ENCODE results near the gene CLDND2. TPM values are rescaled to one million over a fixed set of nuclear protein-coding genes. Genes with fewer than 3 reads are reported as not detected.

CLDND2 gene
- total and polyA plus RNA-seq, 4 donors = 5.9 to 7.9 (median 7.6) TPM; not detected in 1

- no peaks in the 10 kb centered on the region for H3K36me3 ChIP-seq (ENCODE audit: control insufficient read depth, insufficient read depth, low read length)
- WGBS (ENCODE audit: insufficient coverage) = 79% methylated on average over 8 of the region's 15 CpGs
- DNase-seq (ENCODE audit: low read depth in 4 of 6, low spot score in 6 of 6) = no peak
- no peaks in the 10 kb centered on the region for H3K9me3 ChIP-seq (ENCODE audit: control insufficient read depth, insufficient read depth, low read length)
- H3K27me3 ChIP-seq (ENCODE audit: control insufficient read depth, insufficient read depth, low read length) = no peaks in the 10 kb centered on the region
- H3K4me1 ChIP-seq (ENCODE audit: control insufficient read depth, insufficient read depth, low read length) = no peaks in the 10 kb centered on the region
- H3K4me3 ChIP-seq (ENCODE audit: low read depth, low read length) = no peak within 1 kb of the TSS
- no peak within 1 kb of the TSS for H3K27ac ChIP-seq (ENCODE audit: low read depth, low read length)
Observed at GRCh38 chr19:51387924-51388389, 19.2 kb upstream of the CLDND2 start, which contains the start of gene LIM2. Gene LIM2, minus strand, starts transcription at chr19:51387974. Its CDS starts 531 bp downstream, at chr19:51387443.

- no peak for DNase-seq (ENCODE audit: low read depth in 4 of 6, low spot score in 6 of 6)
- WGBS (ENCODE audit: insufficient coverage) = 86% methylated on average over 13 of the region's 14 CpGs
- no peaks in the 10 kb centered on the region for H3K36me3 ChIP-seq (ENCODE audit: control insufficient read depth, insufficient read depth, low read length)
- H3K27ac ChIP-seq (ENCODE audit: low read depth, low read length) = no peak overlapping the region
- H3K9me3 ChIP-seq (ENCODE audit: control insufficient read depth, insufficient read depth, low read length) = no peaks in the 10 kb centered on the region
- no peaks in the 10 kb centered on the region for H3K4me1 ChIP-seq (ENCODE audit: control insufficient read depth, insufficient read depth, low read length)
- H3K4me3 ChIP-seq (ENCODE audit: low read depth, low read length) = no peak overlapping the region
- no peaks in the 10 kb centered on the region for H3K27me3 ChIP-seq (ENCODE audit: control insufficient read depth, insufficient read depth, low read length)
Observed at GRCh38 chr19:51386882-51387520, 18.2 kb upstream of the CLDND2 start.

GRCh38 chr19:51382004-51382403, 13.2 kb upstream of the CLDND2 start:
- Histone ChIP-seq H3K36me3 (ENCODE audit: control insufficient read depth, insufficient read depth, low read length) (no peaks in the 10 kb centered on the region), H3K27me3 (ENCODE audit: control insufficient read depth, insufficient read depth, low read length) (no peaks in the 10 kb centered on the region), H3K4me1 (ENCODE audit: control insufficient read depth, insufficient read depth, low read length) (no peaks in the 10 kb centered on the region), H3K4me3 (ENCODE audit: low read depth, low read length) (no peak overlapping the region), H3K27ac (ENCODE audit: low read depth, low read length) (no peak overlapping the region), H3K9me3 (ENCODE audit: control insufficient read depth, insufficient read depth, low read length) (no peaks in the 10 kb centered on the region)
- DNase-seq (ENCODE audit: low read depth in 4 of 6, low spot score in 6 of 6) = no peak
- WGBS (ENCODE audit: insufficient coverage) = 98% methylated on average over 4 of the region's 4 CpGs

GRCh38 chr19:51380379-51380778, 11.6 kb upstream of the CLDND2 start:
- Histone ChIP-seq H3K27me3 (ENCODE audit: control insufficient read depth, insufficient read depth, low read length) (no peaks in the 10 kb centered on the region), H3K9me3 (ENCODE audit: control insufficient read depth, insufficient read depth, low read length) (no peaks in the 10 kb centered on the region), H3K4me3 (ENCODE audit: low read depth, low read length) (no peak overlapping the region), H3K27ac (ENCODE audit: low read depth, low read length) (no peak overlapping the region), H3K36me3 (ENCODE audit: control insufficient read depth, insufficient read depth, low read length) (no peaks in the 10 kb centered on the region), H3K4me1 (ENCODE audit: control insufficient read depth, insufficient read depth, low read length) (no peaks in the 10 kb centered on the region)
- no peak for DNase-seq (ENCODE audit: low read depth in 4 of 6, low spot score in 6 of 6)
- WGBS (ENCODE audit: insufficient coverage) = 94% methylated on average over 9 of the region's 9 CpGs

- Histone ChIP-seq H3K9me3 (ENCODE audit: control insufficient read depth, insufficient read depth, low read length) (no peaks in the 10 kb centered on the region), H3K27me3 (ENCODE audit: control insufficient read depth, insufficient read depth, low read length) (no peaks in the 10 kb centered on the region), H3K4me1 (ENCODE audit: control insufficient read depth, insufficient read depth, low read length) (no peaks in the 10 kb centered on the region), H3K27ac (ENCODE audit: low read depth, low read length) (no peak overlapping the region), H3K4me3 (ENCODE audit: low read depth, low read length) (no peak overlapping the region), H3K36me3 (ENCODE audit: control insufficient read depth, insufficient read depth, low read length) (no peaks in the 10 kb centered on the region)
- DNase-seq (ENCODE audit: low read depth in 4 of 6, low spot score in 6 of 6) = no peak
- WGBS (ENCODE audit: insufficient coverage) = 100% methylated on average over 2 of the region's 2 CpGs
Observed at GRCh38 chr19:51377422-51377821, 8.6 kb upstream of the CLDND2 start.

- WGBS (ENCODE audit: insufficient coverage) = 82% methylated on average over 7 of the region's 11 CpGs
- no peak for DNase-seq (ENCODE audit: low read depth in 4 of 6, low spot score in 6 of 6)
- H3K4me3 ChIP-seq (ENCODE audit: low read depth, low read length) = no peak overlapping the region
- no peaks in the 10 kb centered on the region for H3K9me3 ChIP-seq (ENCODE audit: control insufficient read depth, insufficient read depth, low read length)
- no peaks in the 10 kb centered on the region for H3K4me1 ChIP-seq (ENCODE audit: control insufficient read depth, insufficient read depth, low read length)
- no peaks in the 10 kb centered on the region for H3K36me3 ChIP-seq (ENCODE audit: control insufficient read depth, insufficient read depth, low read length)
- H3K27ac ChIP-seq (ENCODE audit: low read depth, low read length) = no peak overlapping the region
- H3K27me3 ChIP-seq (ENCODE audit: control insufficient read depth, insufficient read depth, low read length) = no peaks in the 10 kb centered on the region
Observed at GRCh38 chr19:51375504-51376221, 6.9 kb upstream of the CLDND2 start.

- Histone ChIP-seq H3K27me3 (ENCODE audit: control insufficient read depth, insufficient read depth, low read length) (no peaks in the 10 kb centered on the region), H3K27ac (ENCODE audit: low read depth, low read length) (no peak within 1 kb of the TSS), H3K4me3 (ENCODE audit: low read depth, low read length) (no peak within 1 kb of the TSS), H3K36me3 (ENCODE audit: control insufficient read depth, insufficient read depth, low read length) (no peaks in the 10 kb centered on the region), H3K4me1 (ENCODE audit: control insufficient read depth, insufficient read depth, low read length) (peaks cover 10% of the 10 kb centered on the region), H3K9me3 (ENCODE audit: control insufficient read depth, insufficient read depth, low read length) (no peaks in the 10 kb centered on the region)
- DNase-seq (ENCODE audit: low read depth in 4 of 6, low spot score in 6 of 6) = no peak
- WGBS (ENCODE audit: insufficient coverage) = 50% methylated on average over 1 of the region's 9 CpGs
Observed at GRCh38 chr19:51372649-51373504, 4.1 kb upstream of the CLDND2 start, which contains the start of gene NKG7. Gene NKG7, minus strand, starts transcription at chr19:51372654. Its CDS starts 119 bp downstream, at chr19:51372535.

- WGBS (ENCODE audit: insufficient coverage) = 91% methylated on average over 18 of the region's 18 CpGs
- no peak overlapping the region for H3K4me3 ChIP-seq (ENCODE audit: low read depth, low read length)
- H3K9me3 ChIP-seq (ENCODE audit: control insufficient read depth, insufficient read depth, low read length) = no peaks in the 10 kb centered on the region
Observed at GRCh38 chr19:51372021-51372648, 3.3 kb upstream of the CLDND2 start.

GRCh38 chr19:51371186-51371690, 2.4 kb upstream of the CLDND2 start:
- Histone ChIP-seq H3K36me3 (ENCODE audit: control insufficient read depth, insufficient read depth, low read length) (no peaks in the 10 kb centered on the region), H3K27ac (ENCODE audit: low read depth, low read length) (no peak overlapping the region), H3K27me3 (ENCODE audit: control insufficient read depth, insufficient read depth, low read length) (no peaks in the 10 kb centered on the region), H3K9me3 (ENCODE audit: control insufficient read depth, insufficient read depth, low read length) (no peaks in the 10 kb centered on the region), H3K4me3 (ENCODE audit: low read depth, low read length) (no peak overlapping the region), H3K4me1 (ENCODE audit: control insufficient read depth, insufficient read depth, low read length) (peaks cover 21% of the 10 kb centered on the region)
- 91% methylated on average over 7 of the region's 8 CpGs for WGBS (ENCODE audit: insufficient coverage)
- DNase-seq (ENCODE audit: low read depth in 4 of 6, low spot score in 6 of 6) = no peak

More at GRCh38 chr19:51372021-51372648, 3.3 kb upstream of the CLDND2 start:
- Histone ChIP-seq H3K4me1 (ENCODE audit: control insufficient read depth, insufficient read depth, low read length) (peaks cover 13% of the 10 kb centered on the region), H3K27ac (ENCODE audit: low read depth, low read length) (no peak overlapping the region), H3K36me3 (ENCODE audit: control insufficient read depth, insufficient read depth, low read length) (no peaks in the 10 kb centered on the region), H3K27me3 (ENCODE audit: control insufficient read depth, insufficient read depth, low read length) (no peaks in the 10 kb centered on the region)
- no peak for DNase-seq (ENCODE audit: low read depth in 4 of 6, low spot score in 6 of 6)
